Measurements from ENCODE around the gene AFF3. TPM values are rescaled to one million over a fixed set of nuclear protein-coding genes. Genes with fewer than 3 reads are reported as not detected.

The AFF3 gene
- total RNA-seq, 2 donors from 2014 or later, result 9.9 to 20.1 TPM

DNA sequence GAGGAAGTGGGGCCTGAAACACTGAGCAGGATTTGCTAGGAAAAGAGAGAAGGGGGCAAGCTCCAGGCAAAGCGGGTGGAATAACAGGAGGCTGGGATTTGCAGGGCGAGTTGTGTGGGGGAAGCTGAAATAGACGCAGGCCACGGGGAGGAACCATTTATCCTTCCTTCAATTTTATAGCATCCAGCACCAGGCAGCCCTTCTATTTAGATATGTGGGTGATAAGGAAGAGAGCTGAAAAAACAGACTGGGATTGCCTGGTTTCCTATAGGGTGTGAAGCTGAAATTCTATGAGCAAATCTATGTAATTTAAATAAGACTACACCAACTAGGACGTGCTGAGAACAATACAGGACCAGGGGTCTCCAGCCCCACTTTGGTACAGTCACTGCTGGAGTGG, 520.6 kb downstream of the AFF3 start:
- no peak overlapping the region for H3K4me3 ChIP-seq
- DNase-seq (ENCODE audit: low spot score) (no peak), ATAC-seq (ENCODE audit: insufficient number of reproducible peaks, low FRiP score, low read depth) (no peak)
- no peaks in the 10 kb centered on the region for H3K36me3 ChIP-seq
- no peaks in the 10 kb centered on the region for H3K9me3 ChIP-seq
- TF ChIP-seq, protein P1, sequence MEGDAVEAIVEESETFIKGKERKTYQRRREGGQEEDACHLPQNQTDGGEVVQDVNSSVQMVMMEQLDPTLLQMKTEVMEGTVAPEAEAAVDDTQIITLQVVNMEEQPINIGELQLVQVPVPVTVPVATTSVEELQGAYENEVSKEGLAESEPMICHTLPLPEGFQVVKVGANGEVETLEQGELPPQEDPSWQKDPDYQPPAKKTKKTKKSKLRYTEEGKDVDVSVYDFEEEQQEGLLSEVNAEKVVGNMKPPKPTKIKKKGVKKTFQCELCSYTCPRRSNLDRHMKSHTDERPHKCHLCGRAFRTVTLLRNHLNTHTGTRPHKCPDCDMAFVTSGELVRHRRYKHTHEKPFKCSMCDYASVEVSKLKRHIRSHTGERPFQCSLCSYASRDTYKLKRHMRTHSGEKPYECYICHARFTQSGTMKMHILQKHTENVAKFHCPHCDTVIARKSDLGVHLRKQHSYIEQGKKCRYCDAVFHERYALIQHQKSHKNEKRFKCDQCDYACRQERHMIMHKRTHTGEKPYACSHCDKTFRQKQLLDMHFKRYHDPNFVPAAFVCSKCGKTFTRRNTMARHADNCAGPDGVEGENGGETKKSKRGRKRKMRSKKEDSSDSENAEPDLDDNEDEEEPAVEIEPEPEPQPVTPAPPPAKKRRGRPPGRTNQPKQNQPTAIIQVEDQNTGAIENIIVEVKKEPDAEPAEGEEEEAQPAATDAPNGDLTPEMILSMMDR (IDR thresholded peaks at IDR 0.05), result no peak
- peaks cover 6 to 45% of the 10 kb centered on the region in 2 donors for H3K4me1 ChIP-seq (ENCODE audit: control insufficient read depth in 1 of 2, low read depth in 2 of 2)
- H3K27ac ChIP-seq, result peak overlapping the region; percentile 25 to 61
- H3K27me3 ChIP-seq (replicated peaks; ENCODE audit: insufficient read depth), result no peaks in the 10 kb centered on the region

DNA sequence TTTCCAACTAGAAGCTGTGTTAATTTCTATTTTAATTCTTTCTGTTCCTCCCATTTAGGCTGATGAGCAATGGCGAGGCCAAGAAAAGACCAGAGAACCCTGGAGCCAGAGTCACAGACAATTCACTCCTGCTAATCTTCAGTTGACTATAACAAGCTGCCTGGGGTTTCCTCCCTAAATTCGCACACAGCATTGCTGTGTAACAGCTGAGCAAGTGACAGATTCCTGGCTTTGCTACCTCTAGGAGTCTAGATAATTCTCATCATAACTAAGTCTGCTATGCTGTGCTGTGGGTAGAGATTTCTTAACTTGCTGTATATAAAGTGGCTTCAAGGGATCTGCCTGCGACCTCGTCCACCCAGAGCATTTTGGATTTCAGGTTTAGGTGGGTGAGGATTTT, 521.3 kb downstream of the AFF3 start:
- Histone ChIP-seq H3K27me3 (replicated peaks; ENCODE audit: insufficient read depth) (no peaks in the 10 kb centered on the region), H3K9me3 (no peaks in the 10 kb centered on the region), H3K36me3 (no peaks in the 10 kb centered on the region), H3K4me3 (no peak overlapping the region), H3K27ac (no peak overlapping the region), H3K4me1 (ENCODE audit: control insufficient read depth in 1 of 2, low read depth in 2 of 2) (peaks cover 6 to 44% of the 10 kb centered on the region in 2 donors)
- DNase-seq (ENCODE audit: low spot score), result no peak
- ATAC-seq (ENCODE audit: insufficient number of reproducible peaks, low FRiP score, low read depth), result no peak
- TF ChIP-seq, protein P1 (IDR thresholded peaks at IDR 0.05), result no peak

DNA sequence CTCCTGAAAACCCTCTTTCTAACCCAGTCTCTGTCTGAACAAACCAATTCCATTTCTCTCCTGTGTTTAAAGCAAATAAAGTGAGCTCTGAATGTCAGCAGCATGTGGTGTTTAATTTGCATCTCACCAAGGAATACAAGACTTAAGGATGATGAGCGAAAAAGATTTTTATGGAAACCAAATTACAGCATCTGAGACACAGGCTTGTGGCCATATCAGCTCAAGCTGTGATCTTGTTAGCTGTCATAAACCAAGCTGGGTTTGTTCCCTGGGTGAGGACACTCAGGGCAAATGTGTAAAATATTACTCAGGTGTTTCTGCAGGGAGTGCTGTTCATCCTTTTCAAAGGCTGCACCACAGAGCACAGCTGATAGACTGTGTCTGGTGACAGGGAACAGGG, 523.2 kb downstream of the AFF3 start:
- no peak for ATAC-seq (ENCODE audit: insufficient number of reproducible peaks, low FRiP score, low read depth)
- DNase-seq (ENCODE audit: low spot score), result no peak
- peaks cover 2 to 26% of the 10 kb centered on the region in 2 donors for H3K4me1 ChIP-seq (ENCODE audit: control insufficient read depth in 1 of 2, low read depth in 2 of 2)
- H3K36me3 ChIP-seq, result no peaks in the 10 kb centered on the region
- TF ChIP-seq, protein P1 (IDR thresholded peaks at IDR 0.05), result no peak
- no peak overlapping the region for H3K4me3 ChIP-seq
- H3K9me3 ChIP-seq, result no peaks in the 10 kb centered on the region
- no peaks in the 10 kb centered on the region for H3K27me3 ChIP-seq (replicated peaks; ENCODE audit: insufficient read depth)
- H3K27ac ChIP-seq, result no peak overlapping the region

DNA sequence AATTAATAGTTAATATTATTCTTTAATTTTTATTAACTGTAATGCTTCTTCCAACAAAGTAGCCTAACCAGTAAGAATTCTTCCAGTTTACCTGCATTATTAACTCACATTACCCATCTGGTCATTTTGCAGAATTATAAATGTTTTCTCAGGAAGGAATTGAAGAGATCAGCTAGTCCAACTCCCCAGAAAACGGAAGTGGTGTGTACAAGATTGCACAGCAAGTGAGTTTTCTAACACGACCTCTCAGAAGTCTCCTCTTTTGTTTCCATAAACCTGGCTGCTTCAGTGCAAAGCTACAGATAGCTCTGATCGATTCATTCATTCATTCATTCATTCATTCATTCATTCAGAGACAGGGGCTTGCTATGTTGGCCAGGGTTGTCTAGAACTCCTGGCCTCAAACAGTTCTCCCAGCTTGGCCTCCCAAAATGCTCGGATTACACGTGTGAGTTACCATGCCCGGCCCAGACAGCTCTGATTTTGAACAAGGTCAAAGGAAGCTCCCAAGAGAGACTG, 523.8 kb downstream of the AFF3 start:
- no peak for DNase-seq (ENCODE audit: low spot score)
- H3K36me3 ChIP-seq, result no peaks in the 10 kb centered on the region
- H3K27me3 ChIP-seq (replicated peaks; ENCODE audit: insufficient read depth), result no peaks in the 10 kb centered on the region
- no peak for ATAC-seq (ENCODE audit: insufficient number of reproducible peaks, low FRiP score, low read depth)
- no peak overlapping the region for H3K4me3 ChIP-seq
- TF ChIP-seq, protein P1 (IDR thresholded peaks at IDR 0.05), result no peak
- no peak overlapping the region for H3K27ac ChIP-seq
- no peaks in the 10 kb centered on the region for H3K9me3 ChIP-seq
- peaks cover 0 to 21% of the 10 kb centered on the region in 2 donors for H3K4me1 ChIP-seq (ENCODE audit: control insufficient read depth in 1 of 2, low read depth in 2 of 2)

DNA sequence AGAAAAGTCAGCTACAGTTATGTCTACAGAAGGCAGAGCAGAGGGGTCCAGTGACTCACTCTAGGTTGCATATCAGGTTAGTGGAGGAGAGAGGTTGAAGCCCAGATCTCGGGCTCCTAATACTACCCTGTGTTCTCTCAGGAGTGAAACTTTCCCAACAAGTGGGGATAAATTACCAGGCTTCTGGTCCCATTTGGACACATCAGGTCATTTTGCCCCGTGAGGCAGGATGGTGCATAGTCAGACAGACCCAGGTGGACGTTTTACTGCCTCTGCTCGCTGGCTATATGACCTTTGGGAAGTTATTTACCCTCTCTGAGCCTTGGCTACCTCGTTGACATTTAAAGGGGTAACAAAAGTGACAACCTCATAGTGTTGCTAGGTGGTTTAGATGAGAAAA, 524.6 kb downstream of the AFF3 start:
- H3K36me3 ChIP-seq, result no peaks in the 10 kb centered on the region
- H3K27ac ChIP-seq, result no peak overlapping the region
- TF ChIP-seq, protein P1 (IDR thresholded peaks at IDR 0.05), result no peak
- DNase-seq (ENCODE audit: low spot score), result no peak
- H3K4me1 ChIP-seq (ENCODE audit: control insufficient read depth in 1 of 2, low read depth in 2 of 2), result peaks cover 0 to 13% of the 10 kb centered on the region in 2 donors
- H3K9me3 ChIP-seq, result no peaks in the 10 kb centered on the region
- H3K4me3 ChIP-seq, result no peak overlapping the region
- no peaks in the 10 kb centered on the region for H3K27me3 ChIP-seq (replicated peaks; ENCODE audit: insufficient read depth)
- no peak for ATAC-seq (ENCODE audit: insufficient number of reproducible peaks, low FRiP score, low read depth)
